BLaER1 treated with 17β-estradiol and CSF1 and Interleukin-3, amounts not matched to agents 10 nM and 100 nM (cell line): ENCODE results near the gene N4BP2.

Source experiments
- H3K27ac ChIP-seq, 11 experiments: shearing (Covaris generic); formaldehyde crosslinking; 2 replicates each; pipeline ENCODE4 v1.8.1; 2022
- H3K27me3 ChIP-seq, 11 experiments: shearing (Covaris generic); formaldehyde crosslinking; 2 replicates each; pipeline ENCODE4 v1.8.1; 2022
- H3K36me3 ChIP-seq, 11 experiments: shearing (Covaris generic); formaldehyde crosslinking; 2 replicates each; pipeline ENCODE4 v1.8.1; 2022
- H3K4me1 ChIP-seq, 10 experiments: shearing (Covaris generic); formaldehyde crosslinking; 2 replicates each; pipeline ENCODE4 v1.8.1; 2022
- H3K4me2 ChIP-seq, 11 experiments: shearing (Covaris generic); formaldehyde crosslinking; 2 replicates each; pipeline ENCODE4 v1.8.1; 2022
- H3K4me3 ChIP-seq, 10 experiments: shearing (Covaris generic); formaldehyde crosslinking; 2 replicates each; pipeline ENCODE4 v1.8.1; 2022
- H3K9ac ChIP-seq, 11 experiments: shearing (Covaris generic); formaldehyde crosslinking; 2 replicates each; pipeline ENCODE4 v1.8.1; 2022
- H3K9me3 ChIP-seq, 11 experiments: shearing (Covaris generic); formaldehyde crosslinking; replicated peaks in 1 of 11; 2 replicates each; pipeline ENCODE4 v1.8.1; 2022
- H4K20me1 ChIP-seq, 11 experiments: shearing (Covaris generic); formaldehyde crosslinking; 2 replicates each; pipeline ENCODE4 v1.8.1; 2022
- Cebpa-rat ChIP-seq, 11 experiments: shearing (Covaris generic); IDR thresholded peaks; 2 replicates each; pipeline ENCODE4 v1.8.1; 2022

Gene N4BP2

DNA sequence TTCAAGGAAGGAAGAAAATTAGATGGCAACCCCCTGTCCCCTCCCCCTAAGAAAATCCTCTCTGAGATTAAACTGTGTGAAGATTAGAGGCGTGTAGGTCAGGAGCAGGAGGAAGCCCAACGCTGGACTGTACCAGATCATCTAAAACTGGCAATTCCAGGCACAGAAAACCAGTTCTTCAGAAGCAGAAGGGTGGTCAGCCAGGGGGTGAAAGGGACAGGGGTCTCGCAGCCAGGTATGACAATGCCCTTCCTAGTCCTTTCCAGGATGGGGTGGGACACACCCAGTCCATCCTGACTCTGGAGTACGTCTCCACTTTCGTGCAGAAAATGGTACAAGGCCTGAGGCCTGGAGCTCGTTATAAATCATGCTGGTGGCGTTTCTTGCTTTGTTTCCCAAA is 136.9 kb downstream of the N4BP2 start:
- peak overlapping the region in 1 of 10 experiments; percentile 13; a peak in 1 of 20 replicates for H3K4me3 ChIP-seq
- peaks cover 61 to 75% (median 69%) of the 10 kb centered on the region in 10 experiments for H3K4me1 ChIP-seq
- no peaks in the 10 kb centered on the region for H3K9me3 ChIP-seq
- TF ChIP-seq Cebpa-rat (IDR thresholded peaks at IDR 0.05) = no peak
- H3K27me3 ChIP-seq = 0 out of 22 replicates have a peak, but pooled peaks cover 0 to 4% (median 0%) of the 10 kb centered on the region in 11 experiments
- H3K36me3 ChIP-seq = no peaks in the 10 kb centered on the region
- peak overlapping the region; percentile 63 to 98 (median 94) for H3K4me2 ChIP-seq
- peaks cover 0 to 5% (median 0%) of the 10 kb centered on the region in 11 experiments; a peak in 2 of 22 replicates for H4K20me1 ChIP-seq
- peak overlapping the region in 8 of 11 experiments; percentile 28 to 67 (median 50); a peak in 13 of 22 replicates for H3K9ac ChIP-seq
- peak overlapping the region in 10 of 11 experiments; percentile 33 to 88 (median 72); a peak in 18 of 22 replicates for H3K27ac ChIP-seq

GRCh38 chr4:40194602-40195161 is 138.0 kb downstream of the N4BP2 start:
- TF ChIP-seq Cebpa-rat (IDR thresholded peaks at IDR 0.05) = no peak
- peak overlapping the region in 9 of 11 experiments; percentile 53 to 88 (median 72); a peak in 19 of 22 replicates for H3K27ac ChIP-seq
- H3K9ac ChIP-seq = peak overlapping the region in 9 of 11 experiments; percentile 9 to 67 (median 49); a peak in 14 of 22 replicates
- H3K4me2 ChIP-seq = peak overlapping the region; percentile 29 to 98 (median 94)
- no peak overlapping the region for H3K4me3 ChIP-seq
- H3K36me3 ChIP-seq = no peaks in the 10 kb centered on the region
- H3K27me3 ChIP-seq = 0 out of 22 replicates have a peak, but pooled peaks cover 0 to 4% (median 0%) of the 10 kb centered on the region in 11 experiments
- H3K9me3 ChIP-seq = no peaks in the 10 kb centered on the region
- peaks cover 70 to 86% (median 80%) of the 10 kb centered on the region in 10 experiments for H3K4me1 ChIP-seq
- H4K20me1 ChIP-seq = peaks cover 0 to 15% (median under 1%) of the 10 kb centered on the region in 11 experiments; a peak in 8 of 22 replicates

DNA sequence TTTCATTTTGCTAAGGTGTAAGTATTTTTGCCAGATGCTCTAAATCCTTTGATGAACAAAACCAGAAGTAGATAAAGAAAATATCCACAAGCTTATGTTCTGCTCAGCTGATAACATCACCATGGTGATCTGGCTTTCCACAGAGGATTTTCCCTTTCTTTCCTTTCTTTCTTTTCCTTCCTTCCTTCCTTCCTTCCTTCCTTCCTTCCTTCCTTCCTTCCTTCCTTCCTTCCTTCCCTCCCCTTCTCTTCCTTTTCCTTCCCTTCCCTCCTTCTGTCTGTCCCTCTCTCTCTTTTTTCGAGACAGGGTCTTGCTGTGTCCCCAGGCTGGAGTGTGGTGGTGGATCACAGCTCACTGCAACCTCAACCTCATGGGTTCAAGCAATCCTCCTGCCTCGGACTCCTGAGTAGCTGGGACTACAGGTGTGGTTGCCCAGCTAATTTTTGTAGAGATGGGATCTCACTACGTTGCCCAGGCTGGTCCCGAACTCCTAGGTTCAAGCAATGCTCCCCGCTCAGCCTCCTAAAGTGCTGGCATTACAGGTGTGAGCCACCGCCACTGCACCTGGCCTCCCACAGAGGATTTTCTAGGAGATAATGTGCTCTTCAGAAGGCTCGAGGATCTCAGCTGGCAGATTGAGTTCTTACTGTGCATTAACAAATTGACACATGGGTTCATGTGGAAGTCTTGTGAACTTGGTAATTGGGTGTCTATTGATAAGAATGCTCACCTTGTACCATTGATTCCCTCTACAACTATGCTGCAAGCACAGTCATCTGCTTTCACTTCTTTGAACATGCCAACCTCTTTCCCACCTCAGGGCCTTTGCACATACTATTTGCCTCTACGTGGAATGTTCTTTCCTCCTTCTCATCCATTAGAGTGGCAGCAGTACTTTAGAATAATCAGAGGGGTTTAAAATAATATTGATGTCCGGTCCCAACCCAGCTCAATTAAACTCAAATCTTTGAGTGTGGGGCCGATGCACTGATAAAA is 138.8 kb downstream of the N4BP2 start:
- H3K4me1 ChIP-seq = peaks cover 78 to 89% (median 86%) of the 10 kb centered on the region in 10 experiments
- peak overlapping the region; percentile 87 to 98 (median 95) for H3K4me2 ChIP-seq
- peak overlapping the region in 4 of 10 experiments; percentile 74 to 77 (median 75); a peak in 6 of 20 replicates for H3K4me3 ChIP-seq
- 0 out of 22 replicates have a peak, but pooled peaks cover 0 to 4% (median 0%) of the 10 kb centered on the region in 11 experiments for H3K27me3 ChIP-seq
- H3K27ac ChIP-seq = peak overlapping the region in 9 of 11 experiments; percentile 53 to 90 (median 87); a peak in 18 of 22 replicates
- no peaks in the 10 kb centered on the region for H3K36me3 ChIP-seq
- peak overlapping the region in 8 of 11 experiments; percentile 20 to 86 (median 84); a peak in 13 of 22 replicates for H3K9ac ChIP-seq
- no peaks in the 10 kb centered on the region for H3K9me3 ChIP-seq
- H4K20me1 ChIP-seq = peaks cover 0 to 23% (median 8%) of the 10 kb centered on the region in 11 experiments; a peak in 10 of 22 replicates
- no peak for TF ChIP-seq Cebpa-rat (IDR thresholded peaks at IDR 0.05)

- peak overlapping the region; percentile 87 to 98 (median 95) for H3K4me2 ChIP-seq
These were observed 139.6 kb downstream of the N4BP2 start for GRCh38 chr4:40196272-40196671.

DNA sequence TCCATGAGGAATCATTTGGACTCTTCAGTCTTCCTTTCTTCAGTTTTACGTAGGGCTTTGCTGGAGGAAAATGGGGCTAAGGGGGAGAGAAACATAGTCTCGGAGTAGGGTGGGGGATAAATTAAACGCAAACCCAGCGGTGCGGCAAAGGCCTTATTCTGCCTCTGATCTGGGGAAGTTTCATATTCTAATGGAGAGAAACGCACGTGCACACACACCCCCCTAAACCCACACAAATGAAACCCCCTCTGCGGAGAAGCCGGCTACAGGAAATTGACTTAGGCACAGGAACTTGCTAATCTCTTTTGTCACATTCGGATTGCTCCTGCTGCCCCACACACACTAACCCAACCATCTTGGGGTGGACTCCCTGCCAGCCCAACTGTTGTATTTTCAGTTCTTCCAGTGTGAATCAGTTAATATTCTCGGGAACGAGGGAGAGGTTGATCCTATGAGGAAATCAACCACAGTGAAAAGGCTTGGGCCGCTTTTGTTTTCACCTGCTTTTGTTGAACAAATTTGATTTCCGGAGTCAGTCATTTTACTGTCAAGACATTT is 140.2 kb downstream of the N4BP2 start, which contains the start of gene RHOH:
RHOH (plus strand) TSS at position 308 of the 558 bp plus-strand sequence. CDS start 46,356 bp downstream, outside the sequence.
- Histone ChIP-seq H3K4me2 (peak within 1 kb of the TSS; percentile 87 to 98 (median 95)), H3K9ac (peak within 1 kb of the TSS; percentile 79 to 86 (median 84))

More at GRCh38 chr4:40196272-40196671, 139.6 kb downstream of the N4BP2 start:
- peak overlapping the region; percentile 79 to 86 (median 84); a peak in 21 of 22 replicates for H3K9ac ChIP-seq
- no peak for TF ChIP-seq Cebpa-rat (IDR thresholded peaks at IDR 0.05)
- 0 out of 22 replicates have a peak, but pooled peaks cover 0 to 4% (median 0%) of the 10 kb centered on the region in 11 experiments for H3K27me3 ChIP-seq
- H3K9me3 ChIP-seq = no peaks in the 10 kb centered on the region
- peak overlapping the region; percentile 50 to 82 (median 74) for H3K4me3 ChIP-seq
- H3K4me1 ChIP-seq = peaks cover 79 to 92% (median 86%) of the 10 kb centered on the region in 10 experiments
- H4K20me1 ChIP-seq = peaks cover 0 to 31% (median 16%) of the 10 kb centered on the region in 11 experiments; a peak in 10 of 22 replicates
- no peaks in the 10 kb centered on the region for H3K36me3 ChIP-seq
- peak overlapping the region; percentile 43 to 90 (median 87); a peak in 21 of 22 replicates for H3K27ac ChIP-seq

DNA sequence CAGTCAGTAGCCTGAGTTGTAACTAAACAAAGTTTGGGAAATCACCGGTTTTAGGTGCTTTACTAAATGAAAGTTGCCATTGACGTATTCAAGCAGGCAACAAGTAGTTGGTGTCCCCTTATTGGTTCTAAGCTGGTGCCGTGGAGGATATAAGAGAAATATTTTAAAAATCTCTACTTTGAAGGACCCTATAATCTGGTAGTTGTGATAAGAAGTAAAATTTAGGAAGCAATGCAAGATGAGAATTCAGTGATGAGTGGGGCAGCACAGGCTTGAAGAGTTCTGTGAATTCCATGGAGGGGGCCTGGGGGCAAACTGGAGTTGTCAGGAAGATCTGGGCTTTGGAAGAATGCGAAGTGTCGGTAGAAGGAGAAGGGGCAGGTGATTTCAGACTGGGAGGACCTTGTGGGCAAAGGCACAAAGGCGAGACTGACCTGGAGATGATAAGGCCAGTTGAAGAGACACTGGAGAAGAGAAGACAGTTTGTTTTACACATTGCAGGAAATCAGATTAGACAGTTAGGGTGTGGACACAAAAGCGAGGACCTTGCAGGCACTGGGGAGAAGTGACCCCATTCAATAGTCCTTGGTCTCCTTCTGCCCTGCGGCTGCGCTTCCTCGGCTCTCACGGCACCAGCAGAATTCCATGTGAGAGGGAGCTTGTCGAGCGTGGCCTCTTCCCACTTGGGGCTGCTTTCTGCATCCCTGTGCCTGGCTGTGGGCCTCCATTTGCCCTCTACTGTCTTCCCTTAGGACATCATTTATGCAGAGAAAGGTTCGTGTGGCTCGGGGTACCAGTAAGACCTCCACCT is 141.4 kb downstream of the N4BP2 start:
- H3K27me3 ChIP-seq = 0 out of 22 replicates have a peak, but pooled peaks cover 0 to 1% (median 0%) of the 10 kb centered on the region in 11 experiments
- TF ChIP-seq Cebpa-rat (IDR thresholded peaks at IDR 0.05) = no peak
- peak overlapping the region; percentile 79 to 86 (median 84) for H3K9ac ChIP-seq
- peak overlapping the region; percentile 43 to 90 (median 87); a peak in 21 of 22 replicates for H3K27ac ChIP-seq
- H3K4me2 ChIP-seq = peak overlapping the region; percentile 87 to 98 (median 95)
- no peaks in the 10 kb centered on the region for H3K9me3 ChIP-seq
- peaks cover 0 to 40% (median 16%) of the 10 kb centered on the region in 11 experiments; a peak in 10 of 22 replicates for H4K20me1 ChIP-seq
- H3K36me3 ChIP-seq = peaks cover 0 to 7% (median 0%) of the 10 kb centered on the region in 11 experiments; a peak in 1 of 22 replicates
- H3K4me1 ChIP-seq = peaks cover 79 to 92% (median 85%) of the 10 kb centered on the region in 10 experiments
- peak overlapping the region; percentile 50 to 82 (median 74) for H3K4me3 ChIP-seq

More for the DNA sequence above, 140.2 kb downstream of the N4BP2 start, which contains the start of gene RHOH:
- peak within 1 kb of the TSS; percentile 43 to 90 (median 87); a peak in 21 of 22 replicates for H3K27ac ChIP-seq
- H3K36me3 ChIP-seq = peaks cover 0 to 4% (median 0%) of the 10 kb centered on the region in 11 experiments; a peak in 1 of 22 replicates
- H3K27me3 ChIP-seq = 0 out of 22 replicates have a peak, but pooled peaks cover 0 to 4% (median 0%) of the 10 kb centered on the region in 11 experiments
- H3K9me3 ChIP-seq = no peaks in the 10 kb centered on the region
- no peak for TF ChIP-seq Cebpa-rat (IDR thresholded peaks at IDR 0.05)
- H3K4me3 ChIP-seq = peak within 1 kb of the TSS; percentile 50 to 82 (median 74)
- H3K4me1 ChIP-seq = peaks cover 79 to 92% (median 86%) of the 10 kb centered on the region in 10 experiments
- peaks cover 0 to 36% (median 16%) of the 10 kb centered on the region in 11 experiments; a peak in 10 of 22 replicates for H4K20me1 ChIP-seq

- peak overlapping the region; percentile 50 to 82 (median 74) for H3K4me3 ChIP-seq
These were observed 142.6 kb downstream of the N4BP2 start for GRCh38 chr4:40199179-40199670.

More at GRCh38 chr4:40199179-40199670, 142.6 kb downstream of the N4BP2 start:
- peak overlapping the region; percentile 79 to 86 (median 84); a peak in 21 of 22 replicates for H3K9ac ChIP-seq
- peak overlapping the region; percentile 87 to 98 (median 95) for H3K4me2 ChIP-seq
- peaks cover 0 to 46% (median 16%) of the 10 kb centered on the region in 11 experiments; a peak in 10 of 22 replicates for H4K20me1 ChIP-seq
- no peaks in the 10 kb centered on the region for H3K27me3 ChIP-seq
- H3K9me3 ChIP-seq = no peaks in the 10 kb centered on the region
- H3K36me3 ChIP-seq = peaks cover 0 to 7% (median 0%) of the 10 kb centered on the region in 11 experiments; a peak in 1 of 22 replicates
- no peak for TF ChIP-seq Cebpa-rat (IDR thresholded peaks at IDR 0.05)
- H3K27ac ChIP-seq = peak overlapping the region in 10 of 11 experiments; percentile 43 to 88 (median 82); a peak in 20 of 22 replicates
- H3K4me1 ChIP-seq = peaks cover 79 to 93% (median 85%) of the 10 kb centered on the region in 10 experiments
